RWPE1 (cell line): Measurements from ENCODE around the gene NRXN3.

Source experiments
- CTCF ChIA-PET: fragments of 350-600 bp; sonication (Branson Sonifier 250); formaldehyde crosslinking; extraction: SDS; loops from one replicate; lab custom pipeline; 2021; lab: Yijun Ruan, JAX
- POLR2A ChIA-PET: fragments of 400-600 bp; formaldehyde crosslinking; extraction: SDS; loops from one replicate; lab custom pipeline; 2020; ENCODE audit warnings: antibody characterized with exemption; ENCODE audit not compliant: low non-redundant PET; lab: Yijun Ruan, JAX
- DNase-seq: peaks from one replicate; pipeline ENCODE4 v3.0.0; 2012; ENCODE audit warnings: low spot score
- H3K27ac ChIP-seq: fragments of 450-650 bp; 2 replicates; pipeline ENCODE4 v1.5.1; 2017
- CTCF ChIP-seq: fragments of 450-650 bp; conservative IDR thresholded peaks from 2 replicates; pipeline ENCODE4 v1.5.1; 2017; ENCODE audit warnings: low read depth, mild to moderate bottlenecking

The NRXN3 gene

GRCh38 chr14:79914595-79914994 lies 1744.4 kb downstream of the NRXN3 start:
- TF ChIP-seq CTCF: no peak
- CTCF ChIA-PET: no interaction called here
- no peak overlapping the region for H3K27ac ChIP-seq
- POLR2A ChIA-PET: no interaction called here
- no peak for DNase-seq

- TF ChIP-seq CTCF: no peak
- H3K27ac ChIP-seq: no peak overlapping the region
- ChIA-PET CTCF (no interaction called here), POLR2A (no interaction called here)
- no peak for DNase-seq
Measured at GRCh38 chr14:79915406-79915805, 1745.2 kb downstream of the NRXN3 start.

GRCh38 chr14:79916281-79916680 lies 1746.1 kb downstream of the NRXN3 start:
- CTCF ChIA-PET: no interaction called here

GRCh38 chr14:79916892-79917291 lies 1746.7 kb downstream of the NRXN3 start:
- TF ChIP-seq CTCF: no peak
- ChIA-PET POLR2A (no interaction called here), CTCF (no interaction called here)
- H3K27ac ChIP-seq: no peak overlapping the region
- DNase-seq: no peak

More at GRCh38 chr14:79916281-79916680, 1746.1 kb downstream of the NRXN3 start:
- no peak for TF ChIP-seq CTCF
- POLR2A ChIA-PET: no interaction called here
- no peak for DNase-seq
- H3K27ac ChIP-seq: no peak overlapping the region
